T-helper 2 cell treated with Interferon-gamma antibody and Interleukin-4, amounts not matched to agents 100 ng/mL and 5 ng/mL, for 36 hours (primary cell): Measurements from ENCODE around the gene ZNF254. TPM values are rescaled to one million over a fixed set of nuclear protein-coding genes. Genes with fewer than 3 reads are reported as not detected.
"Not testable (repeated sequence)": the region's sequence is repeated elsewhere in the genome, so short reads cannot be mapped to it uniquely, and the experiment has no call there.

Source experiments
- intact Hi-C: fragments of 100-400 bp; cut with micrococcal nuclease; formaldehyde crosslinking; loops from one replicate; pipeline ENCODE4 v1.15.1; 2023
- total RNA-seq: library from RNA; stranded (reverse); gene quantifications from 2 replicates; pipeline ENCODE4 v1.2.3, GENCODE V29; 2022

Gene ZNF254
- total RNA-seq, 1 donor from 2014 or later: 10.0 TPM

DNA sequence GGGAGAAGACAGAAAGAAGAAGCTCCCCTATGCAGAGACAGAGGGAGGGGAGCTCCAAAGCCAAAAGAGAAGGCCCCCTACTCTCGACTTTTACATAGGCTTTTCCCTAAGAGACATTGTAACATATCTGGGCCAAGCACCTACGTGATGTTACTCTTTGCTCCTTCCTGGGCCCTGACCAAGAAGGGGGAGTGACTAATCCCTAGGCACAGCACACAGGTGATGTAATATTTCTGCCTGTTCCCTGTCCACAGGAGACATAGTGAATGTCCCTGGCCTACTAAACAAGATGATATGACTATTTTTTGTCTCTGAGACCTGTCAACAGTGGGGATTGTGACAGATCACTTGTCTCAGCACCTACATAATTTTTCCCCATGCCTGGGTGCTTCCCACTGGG is 15.9 kb upstream of the ZNF254 start:
- intact Hi-C loops: no loop called here

DNA sequence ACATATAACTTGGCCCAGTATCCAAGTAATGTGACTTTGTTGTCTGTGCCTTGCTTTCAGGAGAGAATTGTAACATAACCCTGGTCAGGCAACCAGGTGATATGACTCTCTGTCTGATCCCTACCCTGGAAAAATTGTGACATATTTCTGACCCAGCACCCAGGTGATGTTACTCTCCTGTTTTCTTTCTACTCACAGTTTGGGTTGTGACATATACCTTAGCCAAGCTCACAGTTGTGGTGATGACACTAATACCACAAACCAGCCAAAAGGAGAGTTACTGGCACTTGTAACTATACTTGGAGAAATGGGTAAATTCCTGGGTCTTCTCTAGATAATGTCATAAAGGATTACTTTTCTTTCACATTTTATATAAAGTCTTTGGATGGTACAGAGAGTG is 14.3 kb upstream of the ZNF254 start:
- intact Hi-C loops: no loop called here

DNA sequence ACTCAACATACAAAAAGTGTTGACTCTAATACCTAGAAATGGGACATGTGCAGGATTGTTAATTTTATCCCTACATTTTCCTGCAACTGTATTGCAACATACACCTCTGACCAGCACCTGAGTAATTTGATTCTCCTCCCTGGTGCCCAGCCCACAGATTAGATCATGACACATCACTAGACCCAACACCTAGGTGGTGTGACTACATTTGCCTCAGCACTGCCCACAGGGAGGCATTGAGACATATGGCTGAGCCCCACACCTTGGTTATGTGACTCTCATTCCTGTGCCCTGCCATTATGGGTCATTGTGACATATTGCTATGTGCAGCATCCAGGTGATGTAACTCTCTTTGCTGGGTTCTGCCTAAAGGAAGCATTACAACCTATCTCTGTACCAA is 13.2 kb upstream of the ZNF254 start:
- intact Hi-C loops: no loop called here

GRCh38 chr19:24074720-24075454 is 12.1 kb upstream of the ZNF254 start:
- intact Hi-C loops: no loop called here

- intact Hi-C loops: not testable (repeated sequence)
Measured at GRCh38 chr19:24075530-24075929, 11.5 kb upstream of the ZNF254 start.

- intact Hi-C loops: no loop called here
Measured at GRCh38 chr19:24078680-24079079, 8.3 kb upstream of the ZNF254 start.

- intact Hi-C loops: no loop called here
Measured at GRCh38 chr19:24081056-24081455, 5.9 kb upstream of the ZNF254 start.

DNA sequence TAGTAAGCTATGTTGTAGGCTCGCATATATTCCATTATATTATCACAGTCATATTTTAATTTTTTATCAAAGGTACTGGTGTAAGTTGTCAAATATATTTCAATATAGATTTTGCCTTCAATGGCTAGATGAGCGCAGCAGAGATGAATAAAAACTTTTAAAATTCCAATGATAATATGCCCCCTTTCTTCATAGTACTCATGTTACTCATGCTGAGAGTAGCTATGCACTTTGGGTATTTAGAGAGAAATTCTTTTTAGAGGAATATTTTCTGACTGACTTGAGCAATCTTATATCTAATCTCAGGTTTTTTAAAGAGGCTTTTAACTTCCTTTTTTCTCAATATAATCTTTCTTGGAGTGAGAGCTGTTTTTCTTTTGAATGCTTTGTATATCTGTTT is 11.4 kb downstream of the ZNF254 start:
- intact Hi-C loops: no loop called here

GRCh38 chr19:24099829-24100228 is 12.8 kb downstream of the ZNF254 start:
- intact Hi-C loops: no loop called here

DNA sequence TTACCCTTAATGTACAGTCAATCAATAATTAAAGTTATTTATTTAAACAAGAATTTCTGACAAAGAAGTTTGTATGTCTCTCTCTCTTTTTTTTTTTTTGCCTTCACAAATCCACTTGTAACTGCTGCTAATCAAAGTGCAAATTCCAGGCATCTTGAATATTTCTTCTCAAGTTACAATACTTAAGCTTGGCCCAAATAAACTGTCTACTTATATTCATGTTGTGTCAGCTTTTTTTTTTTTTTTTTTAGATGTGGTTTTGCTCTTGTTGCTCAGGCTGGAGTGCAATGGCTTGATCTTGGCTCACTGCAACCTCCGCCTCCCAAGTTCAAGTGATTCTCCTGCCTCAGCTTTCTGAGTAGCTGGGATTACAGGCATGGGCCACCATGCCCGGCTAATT is 13.6 kb downstream of the ZNF254 start:
- intact Hi-C loops: not testable (repeated sequence)

DNA sequence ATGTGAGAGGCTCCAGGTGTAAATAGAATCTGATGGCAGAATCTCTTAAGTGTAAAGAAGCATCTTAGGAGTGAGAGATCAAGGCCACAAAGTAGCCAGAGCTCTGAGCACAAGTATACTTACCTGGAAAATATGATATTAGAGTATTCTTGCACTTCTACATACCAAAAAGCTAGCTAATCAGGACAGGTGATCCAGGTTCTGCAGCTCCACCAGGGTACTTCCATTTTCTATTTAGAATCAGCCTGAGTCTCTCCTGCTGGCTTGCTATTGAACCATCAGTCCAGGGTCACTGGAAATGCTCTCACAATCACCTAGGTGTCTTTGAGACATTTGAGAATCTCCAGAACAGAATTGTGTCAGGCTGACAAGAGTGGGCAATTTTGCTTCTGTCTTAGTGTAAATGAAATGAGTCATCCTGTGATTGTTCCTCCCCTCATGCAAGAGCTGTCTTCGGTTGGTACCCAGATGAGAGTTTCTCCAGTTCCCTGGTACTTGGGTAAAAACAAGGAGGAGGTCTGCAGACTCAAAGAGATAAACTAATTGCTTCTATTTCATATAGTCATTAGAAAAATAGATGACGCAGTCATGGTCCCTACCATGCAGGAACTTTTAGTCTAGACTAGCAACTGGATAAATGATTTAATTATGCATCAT is 14.6 kb downstream of the ZNF254 start:
- intact Hi-C loops: no loop called here

DNA sequence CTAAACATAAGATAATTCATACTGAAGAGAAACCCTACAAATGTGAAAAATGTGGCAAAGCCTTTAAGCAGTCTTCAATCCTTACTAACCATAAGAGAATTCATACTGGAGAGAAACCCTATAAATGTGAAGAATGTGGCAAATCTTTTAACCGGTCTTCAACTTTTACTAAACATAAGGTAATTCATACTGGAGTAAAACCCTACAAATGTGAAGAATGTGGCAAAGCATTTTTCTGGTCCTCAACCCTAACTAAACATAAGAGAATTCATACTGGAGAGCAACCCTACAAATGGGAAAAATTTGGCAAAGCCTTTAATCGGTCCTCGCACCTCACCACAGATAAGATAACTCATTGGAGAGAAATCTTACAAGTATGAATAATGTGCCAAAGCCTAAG is 40.6 kb downstream of the ZNF254 start:
- intact Hi-C loops: no loop called here

DNA sequence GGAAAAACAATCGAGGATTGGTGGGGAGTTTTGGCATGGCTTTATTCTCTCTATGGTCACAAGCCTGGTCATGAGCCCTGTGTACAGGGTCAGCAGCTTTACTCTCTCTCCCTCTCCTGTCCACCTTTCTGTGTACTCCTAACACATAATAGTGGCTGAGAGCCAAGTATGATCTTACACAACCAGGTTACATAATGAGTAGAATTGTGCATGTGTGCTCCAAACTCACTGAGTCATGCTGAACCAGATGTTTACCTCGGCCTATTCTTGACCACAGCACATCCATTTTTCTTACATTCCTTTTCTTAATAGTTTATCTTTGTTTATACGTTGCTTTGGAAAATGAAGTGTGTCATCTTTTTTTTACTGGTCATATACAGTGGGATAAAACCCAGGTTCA is 53.1 kb downstream of the ZNF254 start:
- intact Hi-C loops: no loop called here

DNA sequence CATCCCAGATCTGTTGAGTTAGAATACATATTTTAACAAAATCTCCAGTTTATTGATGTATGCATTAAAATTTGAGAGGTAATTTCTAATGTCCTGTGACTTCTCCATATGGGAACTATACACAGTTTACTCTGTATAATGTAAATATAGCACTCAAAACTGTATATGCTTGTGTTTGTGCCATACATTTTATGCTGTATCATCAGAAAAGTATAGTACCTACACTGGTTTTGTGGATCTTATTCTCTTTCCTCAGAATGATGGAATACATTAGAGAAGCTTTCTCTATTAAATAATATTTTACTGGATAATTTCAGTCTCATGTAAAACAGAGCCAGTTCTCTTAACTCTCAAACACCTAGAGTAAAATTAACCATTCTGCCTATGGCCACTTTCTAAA is 53.6 kb downstream of the ZNF254 start:
- intact Hi-C loops: no loop called here

GRCh38 chr19:24141612-24142011 is 54.6 kb downstream of the ZNF254 start:
- intact Hi-C loops: no loop called here

- intact Hi-C loops: no loop called here
Measured at GRCh38 chr19:24142771-24143170, 55.8 kb downstream of the ZNF254 start.

GRCh38 chr19:24159707-24160106 is 72.7 kb downstream of the ZNF254 start:
- intact Hi-C loops: no loop called here

DNA sequence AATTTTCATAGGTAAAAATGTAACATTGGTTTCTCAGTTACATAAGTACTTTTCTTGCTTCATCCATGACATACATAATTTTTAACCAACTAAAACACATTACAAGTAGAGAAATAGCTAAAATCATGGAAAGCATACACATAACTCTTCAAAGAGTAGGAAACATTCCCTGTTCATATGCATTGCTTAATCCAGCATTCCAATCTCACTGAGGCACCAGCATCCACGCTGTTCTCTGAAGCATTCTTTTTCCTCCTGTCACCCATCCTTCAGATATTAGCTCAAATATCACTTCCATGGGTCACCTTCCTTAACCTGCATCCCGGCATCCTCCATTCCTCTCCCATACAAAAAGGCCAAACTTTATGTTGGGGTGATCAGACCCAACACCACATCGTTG is 79.1 kb downstream of the ZNF254 start:
- intact Hi-C loops: no loop called here

DNA sequence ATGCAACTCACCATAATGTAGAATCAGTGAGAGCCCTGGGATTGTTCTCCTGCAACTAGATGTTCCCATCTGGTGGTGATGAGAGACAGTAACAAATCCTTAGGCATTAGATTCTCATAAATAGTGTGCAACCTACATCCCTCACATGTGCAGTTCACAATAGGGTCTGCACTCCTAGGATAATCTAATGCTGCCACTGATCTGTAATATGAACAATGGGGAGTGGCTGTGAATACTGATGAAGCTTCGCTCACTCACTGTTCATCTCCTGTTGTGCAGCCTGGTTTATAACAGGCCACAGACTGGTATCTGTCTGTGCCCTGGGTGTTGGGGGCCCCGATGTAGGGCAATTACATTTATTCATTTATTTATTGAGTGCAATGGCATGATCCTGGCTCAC is 86.9 kb downstream of the ZNF254 start:
- intact Hi-C loops: no loop called here

DNA sequence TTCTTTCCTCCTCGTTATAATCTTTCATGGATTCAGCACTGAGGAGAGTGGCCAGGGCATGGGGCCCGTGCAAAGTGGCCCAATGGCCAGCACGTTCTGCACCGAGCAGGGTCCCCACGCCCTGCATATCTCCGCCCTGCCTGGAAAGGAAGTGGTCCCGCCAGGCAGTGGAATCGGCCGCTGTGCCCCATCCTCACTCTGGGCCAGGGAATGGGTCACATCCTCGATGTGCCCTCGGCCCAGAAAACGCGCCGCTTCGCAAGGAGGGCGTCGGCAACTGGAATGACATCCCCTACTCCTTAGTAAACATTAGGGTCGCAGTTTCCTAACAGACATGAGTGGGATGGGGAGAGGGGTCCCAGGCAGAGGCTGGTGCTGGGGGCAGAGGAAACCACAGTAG is 90.7 kb downstream of the ZNF254 start:
- intact Hi-C loops: no loop called here

- intact Hi-C loops: no loop called here
Measured at GRCh38 chr19:24178207-24178606, 91.2 kb downstream of the ZNF254 start.
